SH-SY5Y (cell line): Measurements from ENCODE around the gene TLCD5.

Experiments used
- GATA2 ChIP-seq: IDR thresholded peaks from 2 replicates; pipeline ENCODE4 v1.6.1; 2011; ENCODE audit warnings: mild to moderate bottlenecking, low read depth, low read length
- GATA3 ChIP-seq: IDR thresholded peaks from 2 replicates; pipeline ENCODE4 v1.6.1; 2011; ENCODE audit warnings: low read depth, mild to moderate bottlenecking, low read length, moderate library complexity

DNA sequence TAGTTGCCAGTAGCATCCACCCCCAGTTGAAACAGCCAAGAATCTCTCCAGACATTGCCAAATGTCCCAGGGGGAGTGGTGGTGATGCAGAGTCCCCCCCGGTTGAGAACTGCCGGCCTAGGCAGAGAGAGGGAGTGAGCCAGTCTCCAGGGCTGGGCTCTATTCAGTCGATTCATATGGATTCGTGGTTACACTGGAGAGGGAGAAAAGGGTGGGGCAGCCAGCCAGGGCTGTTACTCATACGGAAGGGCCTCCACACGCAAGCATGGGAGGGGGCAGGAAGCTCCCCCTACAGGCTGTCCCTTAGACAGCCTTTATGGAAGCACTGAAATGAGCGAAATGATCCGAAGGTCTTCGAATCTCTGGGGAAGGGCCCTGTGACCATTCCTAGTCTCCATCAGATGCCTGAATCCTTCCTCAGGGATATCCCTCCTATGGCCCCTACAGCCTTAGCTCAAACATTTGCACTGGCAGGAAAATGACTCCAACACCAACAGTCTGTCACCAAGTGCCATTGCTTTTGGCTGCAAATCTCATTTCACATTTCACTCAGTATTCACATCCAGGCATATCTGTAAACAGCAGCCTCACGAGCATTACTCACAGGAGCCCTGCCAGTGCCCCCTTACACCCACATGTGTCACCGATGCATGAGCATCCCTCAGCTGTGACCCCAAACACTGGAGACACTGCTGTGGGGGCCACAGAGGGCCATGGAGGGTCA lies 18.4 kb upstream of the TLCD5 start:
- no peak for TF ChIP-seq GATA2
- no peak for TF ChIP-seq GATA3
